ENCODE results near the gene DDC. TPM values are rescaled to one million over a fixed set of nuclear protein-coding genes. Genes with fewer than 3 reads are reported as not detected.

Gene DDC
- total RNA-seq, 1 donor from 2014 or later: 3.0 TPM

- H3K36me3 ChIP-seq: peaks cover 21% of the 10 kb centered on the region
- peaks cover 15% of the 10 kb centered on the region for H3K4me1 ChIP-seq
- H3K9me3 ChIP-seq: no peaks in the 10 kb centered on the region
- TF ChIP-seq CTCF (IDR thresholded peaks at IDR 0.05): no peak
- ATAC-seq (peak in 1 of 2 donors; percentile 67), DNase-seq (no peak)
- intact Hi-C loops (cut with DNase I): no loop called here
- H3K27me3 ChIP-seq (ENCODE audit: low read depth): no peaks in the 10 kb centered on the region
- H3K4me3 ChIP-seq: no peak overlapping the region
- H3K27ac ChIP-seq: no peak overlapping the region
Measured at GRCh38 chr7:50446542-50446960, 118.7 kb downstream of the DDC start.

GRCh38 chr7:50436133-50436806 lies 128.9 kb downstream of the DDC start:
- DNase-seq (no peak), ATAC-seq (no peak)
- H3K4me1 ChIP-seq: no peaks in the 10 kb centered on the region
- no peaks in the 10 kb centered on the region for H3K9me3 ChIP-seq
- H3K27ac ChIP-seq: no peak overlapping the region
- no peak for TF ChIP-seq CTCF (IDR thresholded peaks at IDR 0.05)
- intact Hi-C loops (cut with DNase I): no loop called here
- no peaks in the 10 kb centered on the region for H3K36me3 ChIP-seq
- no peak overlapping the region for H3K4me3 ChIP-seq
- no peaks in the 10 kb centered on the region for H3K27me3 ChIP-seq (ENCODE audit: low read depth)

- Histone ChIP-seq H3K27ac (no peak overlapping the region), H3K4me3 (no peak overlapping the region), H3K27me3 (ENCODE audit: low read depth) (no peaks in the 10 kb centered on the region), H3K4me1 (no peaks in the 10 kb centered on the region), H3K9me3 (no peaks in the 10 kb centered on the region), H3K36me3 (no peaks in the 10 kb centered on the region)
- no peak for DNase-seq
- TF ChIP-seq CTCF (IDR thresholded peaks at IDR 0.05): no peak
- intact Hi-C loops (cut with DNase I): no loop called here
- ATAC-seq: no peak
Measured at GRCh38 chr7:50431722-50432305, 133.4 kb downstream of the DDC start.

- no peak overlapping the region for H3K4me3 ChIP-seq
- DNase-seq: no peak
- no peak for ATAC-seq
- H3K4me1 ChIP-seq: no peaks in the 10 kb centered on the region
- no peak for TF ChIP-seq CTCF (IDR thresholded peaks at IDR 0.05)
- no peaks in the 10 kb centered on the region for H3K36me3 ChIP-seq
- no peaks in the 10 kb centered on the region for H3K9me3 ChIP-seq
- no peak overlapping the region for H3K27ac ChIP-seq
- no peaks in the 10 kb centered on the region for H3K27me3 ChIP-seq (ENCODE audit: low read depth)
- intact Hi-C loops (cut with DNase I): no loop called here
Measured at GRCh38 chr7:50431316-50431715, 133.9 kb downstream of the DDC start.

GRCh38 chr7:50428911-50429310 lies 136.3 kb downstream of the DDC start:
- ATAC-seq: no peak
- H3K4me3 ChIP-seq: no peak overlapping the region

More at GRCh38 chr7:50428911-50429310, 136.3 kb downstream of the DDC start:
- H3K27me3 ChIP-seq (ENCODE audit: low read depth): no peaks in the 10 kb centered on the region
- no peaks in the 10 kb centered on the region for H3K9me3 ChIP-seq
- no peaks in the 10 kb centered on the region for H3K36me3 ChIP-seq
- TF ChIP-seq CTCF (IDR thresholded peaks at IDR 0.05): no peak
- H3K4me1 ChIP-seq: no peaks in the 10 kb centered on the region
- DNase-seq: no peak
- no peak overlapping the region for H3K27ac ChIP-seq
- intact Hi-C loops (cut with DNase I): no loop called here

Measured in lower lobe of right lung (tissue), 2 donors.